NCI-H446 (cell line): ENCODE data around the gene PDXK.

ENCODE experiments used
- DNase-seq, 2 experiments: peaks; one replicate each; lab custom pipeline; 2025; lab: John Stamatoyannopoulos, UW

Gene PDXK

DNA sequence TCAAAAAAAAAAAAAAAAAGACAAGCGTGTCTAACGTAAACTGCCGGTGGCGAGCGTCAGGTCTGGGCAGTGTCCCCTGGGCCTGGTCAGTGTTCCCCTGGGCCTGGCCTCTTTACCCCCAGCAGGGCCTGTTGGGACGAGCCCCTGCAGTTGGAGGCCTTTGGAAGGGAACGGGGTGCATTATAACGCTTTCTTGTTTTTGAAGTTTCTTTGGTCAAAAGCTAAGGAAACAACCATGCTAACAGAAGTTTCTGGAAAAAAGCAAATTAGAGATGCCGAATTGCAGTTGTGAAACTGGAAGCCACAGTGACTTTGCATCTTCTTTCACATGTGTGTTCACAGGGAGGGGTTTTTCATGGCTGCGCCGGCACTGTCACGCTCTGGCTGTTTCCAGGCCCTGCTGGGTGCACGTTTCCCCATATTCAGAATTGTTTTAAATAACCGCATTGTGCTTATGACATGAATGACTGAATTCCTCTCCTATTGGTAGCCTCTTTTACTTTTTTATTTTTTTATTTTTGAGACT, 86.4 kb downstream of the PDXK start:
- DNase-seq = no peak

DNA sequence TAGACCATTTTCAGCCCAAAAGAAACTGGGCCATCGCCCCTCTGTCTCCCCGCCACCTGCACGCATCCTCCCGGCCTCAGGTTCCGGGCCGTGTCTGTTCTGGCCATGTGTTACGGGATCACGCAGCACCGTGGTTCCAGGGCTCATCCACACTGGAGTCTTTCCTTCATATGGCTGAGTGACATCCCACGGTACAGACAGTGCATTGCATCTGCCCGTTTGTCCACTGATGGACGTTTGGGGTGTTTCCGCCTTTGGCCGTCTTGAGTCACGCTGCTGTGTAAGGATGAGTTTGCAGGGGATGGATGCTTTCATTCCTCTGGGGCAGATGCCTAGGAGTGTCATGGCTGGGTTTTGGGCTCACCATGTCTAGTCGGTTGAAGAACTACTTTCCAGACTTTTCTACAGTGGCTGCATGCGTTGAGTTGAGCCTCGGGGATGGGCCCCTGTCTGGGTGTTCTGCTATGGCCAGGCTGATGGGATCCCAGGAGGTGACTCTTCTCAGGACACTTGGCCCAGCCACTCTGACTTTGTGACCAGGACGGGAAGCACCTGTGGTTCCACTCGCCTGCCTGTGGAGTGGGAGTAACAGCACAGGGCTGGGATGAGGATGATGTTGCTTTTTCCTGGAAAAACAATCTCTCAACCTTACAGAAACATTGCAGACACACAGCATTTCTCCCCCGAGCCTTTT, 87.2 kb downstream of the PDXK start:
- DNase-seq = no peak

DNA sequence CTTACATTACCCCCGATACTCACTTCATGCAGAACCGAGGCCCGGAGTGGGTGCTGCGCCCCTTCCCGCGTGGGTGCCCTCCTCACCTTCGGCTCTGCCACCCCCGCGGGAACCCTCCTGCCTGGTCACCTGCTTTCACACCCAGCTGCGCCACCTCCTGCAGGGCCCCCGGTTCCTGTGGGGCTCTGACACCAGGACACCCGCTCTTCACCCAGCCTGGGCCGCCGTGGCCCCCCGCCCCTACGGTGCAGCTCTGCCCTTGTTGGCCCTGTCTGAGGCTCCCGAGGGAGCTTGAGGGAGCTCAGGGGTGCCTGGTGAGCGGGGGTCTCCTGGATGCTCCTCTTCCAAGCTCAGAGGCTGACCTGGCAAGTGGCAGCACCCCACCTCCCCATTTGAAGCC, 89.4 kb downstream of the PDXK start:
- no peak for DNase-seq

DNA sequence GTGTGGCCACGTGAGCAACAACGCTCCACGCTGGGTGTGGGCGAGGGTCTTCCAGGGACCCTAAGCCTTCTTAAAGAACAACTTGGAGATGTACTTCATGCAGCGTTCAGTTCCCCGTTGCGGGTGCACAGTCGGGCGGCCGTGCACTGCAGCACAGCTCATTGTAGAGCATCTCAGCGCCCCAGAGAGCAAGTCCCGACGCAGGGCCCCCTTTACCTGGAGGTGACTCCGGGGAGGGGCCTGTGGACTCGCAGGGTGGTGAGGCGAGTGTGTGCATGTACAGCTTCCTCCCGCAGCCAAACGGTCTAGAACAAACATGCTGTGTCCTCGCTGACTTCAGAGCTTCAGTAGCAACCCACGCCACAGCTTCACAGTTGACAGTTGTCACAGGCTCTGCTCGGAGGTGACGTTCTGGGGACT, 89.9 kb downstream of the PDXK start:
- DNase-seq = no peak

DNA sequence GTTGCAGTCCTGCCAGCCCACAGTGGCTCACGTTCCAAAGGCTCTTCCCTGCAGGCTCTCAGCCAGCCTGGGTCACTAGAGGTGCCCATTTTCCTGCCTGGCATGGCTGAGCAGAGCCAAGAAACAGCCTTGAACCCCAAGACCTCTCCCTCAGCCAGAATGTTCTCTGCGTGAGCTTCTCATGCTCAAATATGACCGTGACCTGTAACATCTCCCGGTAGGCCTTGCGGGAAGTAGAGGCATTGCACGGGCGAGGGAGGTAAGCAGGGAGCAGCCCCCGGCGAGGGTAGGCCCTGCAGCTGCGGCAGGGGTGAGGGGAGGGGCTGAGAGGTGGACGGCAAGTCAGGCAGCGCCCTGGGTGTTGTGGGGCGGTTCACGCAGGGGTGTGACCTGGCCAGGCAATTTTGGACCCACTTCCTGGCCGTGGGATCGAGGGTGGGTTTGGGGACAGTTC, 90.4 kb downstream of the PDXK start:
- DNase-seq = no peak

DNA sequence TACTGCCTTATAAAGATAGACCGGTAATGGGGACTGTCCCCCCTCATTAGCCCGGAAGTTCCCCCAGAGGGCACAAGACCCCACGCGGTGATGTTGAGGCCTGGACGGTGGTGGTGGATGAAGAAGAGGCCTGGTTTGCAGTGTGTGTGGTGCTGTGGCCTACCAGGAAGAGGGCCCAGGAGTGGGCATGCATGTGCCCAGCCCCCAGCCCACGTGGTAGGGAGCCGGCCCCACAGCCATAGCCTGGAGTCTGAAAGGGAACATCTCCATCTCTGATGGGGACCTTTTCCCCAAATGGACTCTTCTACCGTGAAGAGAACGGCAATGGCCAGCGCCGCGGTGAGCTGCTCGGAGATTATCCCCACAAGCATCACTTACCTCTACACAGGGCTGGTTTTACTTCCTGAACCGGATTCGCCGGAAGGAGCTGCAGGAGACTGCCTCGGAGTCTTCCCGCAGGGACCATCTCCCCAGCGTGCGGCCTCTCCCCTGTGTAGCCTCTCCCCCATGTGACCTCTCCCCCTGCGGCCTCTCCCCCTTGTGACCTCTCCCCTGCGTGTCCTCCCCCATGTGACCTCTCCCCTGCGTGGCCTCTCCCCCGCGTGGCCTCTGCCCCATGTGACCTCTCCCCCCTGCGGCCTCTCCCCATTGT, 91.0 kb downstream of the PDXK start:
- DNase-seq = no peak

DNA sequence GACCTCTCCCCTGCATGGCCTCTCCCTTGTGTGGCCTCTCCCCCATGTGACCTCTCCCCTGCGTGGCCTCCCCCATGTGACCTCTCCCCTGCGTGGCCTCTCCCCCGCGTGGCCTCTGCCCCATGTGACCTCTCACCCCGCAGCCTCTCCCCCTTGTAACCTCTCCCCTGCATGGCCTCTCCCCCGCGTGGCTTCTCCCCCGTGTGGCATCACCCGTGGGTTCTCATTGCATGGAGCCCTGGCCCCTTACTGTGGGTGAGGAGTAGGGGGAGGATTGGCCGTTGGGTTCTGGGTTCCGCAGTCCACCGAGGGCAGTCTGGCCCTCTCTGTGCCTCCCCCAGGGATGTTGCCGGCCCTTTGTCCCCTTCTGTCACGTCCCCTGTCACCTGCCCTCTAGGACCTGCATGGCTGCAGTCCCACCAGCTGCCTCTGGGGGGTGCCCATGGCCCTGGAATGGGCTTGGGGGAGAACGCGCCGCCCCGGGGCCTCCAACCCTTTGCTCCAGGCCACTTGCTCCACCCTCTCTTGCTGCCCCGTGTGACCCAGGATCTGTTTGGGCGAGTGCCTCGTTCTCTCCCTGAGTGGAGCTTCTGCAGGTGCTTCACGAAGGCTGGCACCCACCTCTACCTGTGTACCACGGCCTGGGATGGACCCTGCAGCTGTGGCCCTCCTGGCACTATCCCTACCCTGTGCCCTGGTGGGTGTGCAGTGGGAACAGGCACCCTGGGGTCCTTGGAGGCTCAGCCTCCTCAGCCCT, 91.8 kb downstream of the PDXK start:
- peak; percentile 58 to 79 for DNase-seq

DNA sequence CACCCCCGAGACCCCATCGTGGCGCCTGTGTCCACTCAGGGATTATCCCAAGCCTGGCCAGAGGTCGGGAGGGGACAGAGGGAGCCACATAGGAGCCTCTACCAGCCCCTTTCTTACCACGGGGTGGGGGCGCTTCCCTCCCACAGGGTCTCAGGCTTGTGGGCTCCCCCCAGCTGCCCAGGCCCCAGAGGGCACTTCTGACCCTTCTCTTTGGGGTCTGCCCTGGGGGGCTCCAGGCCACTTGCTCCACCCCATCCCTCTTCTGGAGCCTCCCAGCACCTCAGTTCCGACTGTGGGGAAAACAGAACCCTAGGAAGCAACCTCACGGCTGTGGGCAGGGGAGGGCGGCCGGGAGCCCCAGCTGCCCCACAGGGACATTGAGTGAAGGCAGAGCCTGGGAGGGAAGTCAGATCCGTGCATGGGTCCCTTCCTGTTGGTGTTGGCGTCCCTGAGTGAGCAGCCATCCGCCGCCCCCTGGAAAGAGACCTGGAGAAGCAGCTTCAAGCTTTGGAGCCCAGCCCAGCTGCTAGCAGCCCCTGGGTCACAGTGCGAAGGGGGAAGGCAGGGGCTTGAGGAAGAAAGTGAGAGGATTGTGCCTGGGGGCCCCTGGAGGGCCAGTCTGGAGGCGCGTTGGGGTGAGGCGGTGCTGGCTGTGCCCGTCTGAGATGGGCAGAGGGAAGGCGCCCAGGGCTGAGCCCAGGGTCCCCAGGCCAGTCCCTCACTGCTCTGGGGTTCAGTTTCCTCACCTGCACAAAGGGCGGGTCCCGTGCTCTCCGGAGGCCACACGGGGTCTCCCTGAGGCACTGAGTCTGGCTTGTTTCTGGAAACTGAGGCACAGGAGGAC, 92.6 kb downstream of the PDXK start:
- DNase-seq = peak in 1 of 2 experiments; percentile 10
